ENCODE measurements around the gene SCN8A. TPM values are rescaled to one million over a fixed set of nuclear protein-coding genes. Genes with fewer than 3 reads are reported as not detected.

SCN8A gene
- total and polyA plus RNA-seq, 2 experiments from 2014 or later = 0.88 to 3.7 TPM

- H3K27ac ChIP-seq = no peak overlapping the region
- H3K4me1 ChIP-seq (ENCODE audit: low read depth) = no peaks in the 10 kb centered on the region
- no peaks in the 10 kb centered on the region for H3K9me3 ChIP-seq (ENCODE audit: low read depth)
- DNase-seq (ENCODE audit: low read depth in 1 of 2, low spot score in 1 of 2) = no peak
- H3K27me3 ChIP-seq = no peaks in the 10 kb centered on the region
- no peak overlapping the region for H3K4me3 ChIP-seq
- no peak for TF ChIP-seq CTCF (IDR thresholded peaks at IDR 0.05; ENCODE audit: low read depth, low read length)
- H3K36me3 ChIP-seq = no peaks in the 10 kb centered on the region
These were observed 259.3 kb downstream of the SCN8A start for GRCh38 chr12:51850081-51850964.

- Histone ChIP-seq H3K4me3 (no peak overlapping the region), H3K36me3 (no peaks in the 10 kb centered on the region), H3K9me3 (ENCODE audit: low read depth) (no peaks in the 10 kb centered on the region), H3K27ac (no peak overlapping the region), H3K27me3 (no peaks in the 10 kb centered on the region), H3K4me1 (ENCODE audit: low read depth) (no peaks in the 10 kb centered on the region)
- TF ChIP-seq CTCF (IDR thresholded peaks at IDR 0.05; ENCODE audit: low read depth, low read length) = no peak
- DNase-seq (ENCODE audit: low read depth in 1 of 2, low spot score in 1 of 2) = no peak
These were observed 259.9 kb downstream of the SCN8A start for GRCh38 chr12:51850965-51851299.

- DNase-seq (ENCODE audit: low read depth in 1 of 2, low spot score in 1 of 2) = no peak
- no peak overlapping the region for H3K27ac ChIP-seq
- H3K9me3 ChIP-seq (ENCODE audit: low read depth) = no peaks in the 10 kb centered on the region
These were observed 260.5 kb downstream of the SCN8A start for GRCh38 chr12:51851413-51852124.

GRCh38 chr12:51852404-51853137 lies 261.5 kb downstream of the SCN8A start:
- DNase-seq (ENCODE audit: low read depth in 1 of 2, low spot score in 1 of 2) = no peak
- no peak overlapping the region for H3K27ac ChIP-seq
- H3K9me3 ChIP-seq (ENCODE audit: low read depth) = no peaks in the 10 kb centered on the region
- TF ChIP-seq CTCF (IDR thresholded peaks at IDR 0.05; ENCODE audit: low read depth, low read length) = no peak
- no peak overlapping the region for H3K4me3 ChIP-seq
- H3K36me3 ChIP-seq = no peaks in the 10 kb centered on the region
- no peaks in the 10 kb centered on the region for H3K27me3 ChIP-seq
- H3K4me1 ChIP-seq (ENCODE audit: low read depth) = no peaks in the 10 kb centered on the region

More at GRCh38 chr12:51851413-51852124, 260.5 kb downstream of the SCN8A start:
- Histone ChIP-seq H3K27me3 (no peaks in the 10 kb centered on the region), H3K4me3 (no peak overlapping the region), H3K4me1 (ENCODE audit: low read depth) (no peaks in the 10 kb centered on the region), H3K36me3 (no peaks in the 10 kb centered on the region)
- no peak for TF ChIP-seq CTCF (IDR thresholded peaks at IDR 0.05; ENCODE audit: low read depth, low read length)

- TF ChIP-seq CTCF (IDR thresholded peaks at IDR 0.05; ENCODE audit: low read depth, low read length) = no peak
- H3K27ac ChIP-seq = no peak overlapping the region
- H3K9me3 ChIP-seq (ENCODE audit: low read depth) = no peaks in the 10 kb centered on the region
- no peaks in the 10 kb centered on the region for H3K27me3 ChIP-seq
- H3K4me3 ChIP-seq = no peak overlapping the region
- no peaks in the 10 kb centered on the region for H3K4me1 ChIP-seq (ENCODE audit: low read depth)
- H3K36me3 ChIP-seq = no peaks in the 10 kb centered on the region
- DNase-seq (ENCODE audit: low read depth in 1 of 2, low spot score in 1 of 2) = peak; percentile 59 to 68
These were observed 264.8 kb downstream of the SCN8A start for GRCh38 chr12:51855586-51856428.

Measured in cardiac muscle cell (in vitro differentiated cells and primary cell).